IMR-90 (cell line): ENCODE results near the gene KRT6C. TPM values are rescaled to one million over a fixed set of nuclear protein-coding genes. Genes with fewer than 3 reads are reported as not detected.

ENCODE experiments used
- ATAC-seq: fragments of 200-7000 bp; cut with Tn5 transposase; 2 replicates; pipeline ENCODE4 v1.9.1; 2020; ENCODE audit warnings: low read depth, mild to moderate bottlenecking, moderate library complexity
- BruUV-seq: library from RNA; stranded (reverse); fragments of 400-500 nt; replicated peaks from 2 replicates; lab custom pipeline; 2021; lab: Mats Ljungman, UMichigan
- CTCF ChIA-PET: fragments of 300-600 bp; formaldehyde crosslinking; extraction: SDS; loops from one replicate; lab custom pipeline; 2021; ENCODE audit warnings: antibody characterized with exemption; lab: Yijun Ruan, JAX
- POLR2A ChIA-PET: fragments of 300-600 bp; sonication (Branson Sonifier 250); formaldehyde crosslinking; loops from one replicate; lab custom pipeline; 2022; ENCODE audit warnings: antibody characterized with exemption; ENCODE audit not compliant: unreplicated experiment; lab: Charles Lee
- DNase-seq: peaks from one replicate; pipeline ENCODE4 v3.0.0; 2013
- H2AFZ ChIP-seq: replicated peaks from 2 replicates; pipeline ENCODE3; 2013; ENCODE audit warnings: low read length, mild to moderate bottlenecking; ENCODE audit not compliant: poor library complexity
- H2AK5ac ChIP-seq: 2 replicates; pipeline ENCODE4 v1.6.1; 2013; ENCODE audit warnings: low read depth, low read length, inconsistent platforms
- H2AK9ac ChIP-seq: replicated peaks from 2 replicates; pipeline ENCODE3; 2013; ENCODE audit warnings: mild to moderate bottlenecking, low read depth, low read length, moderate library complexity; ENCODE audit not compliant: poor library complexity
- H2BK120ac ChIP-seq: 2 replicates; pipeline ENCODE4 v1.6.1; 2013; ENCODE audit warnings: low read depth, low read length, inconsistent platforms
- H2BK15ac ChIP-seq: 3 replicates; pipeline ENCODE4 v1.6.1; 2013; ENCODE audit warnings: low read depth, low read length, inconsistent platforms
- H2BK20ac ChIP-seq: 2 replicates; pipeline ENCODE4 v1.6.1; 2013; ENCODE audit warnings: low read depth, mild to moderate bottlenecking, inconsistent platforms, low read length, moderate library complexity
- H2BK5ac ChIP-seq: 2 replicates; pipeline ENCODE4 v1.6.1; 2013; ENCODE audit warnings: mild to moderate bottlenecking, low read depth, low read length, inconsistent platforms; ENCODE audit not compliant: poor library complexity, severe bottlenecking
- H3K14ac ChIP-seq: replicated peaks from 2 replicates; pipeline ENCODE4 v1.6.1; 2013; ENCODE audit warnings: low read depth, low read length, inconsistent platforms
- H3K18ac ChIP-seq: 2 replicates; pipeline ENCODE4 v1.6.1; 2013; ENCODE audit warnings: low read depth, low read length, control low read depth
- H3K23ac ChIP-seq: 2 replicates; pipeline ENCODE4 v1.6.1; 2013; ENCODE audit warnings: low read depth, low read length, inconsistent platforms
- H3K27ac ChIP-seq: 2 replicates; pipeline ENCODE4 v1.5.1; 2013; ENCODE audit warnings: mild to moderate bottlenecking, control low read depth, low read length; ENCODE audit not compliant: insufficient read depth
- H3K27me3 ChIP-seq: 2 replicates; pipeline ENCODE4 v1.6.1; 2013; ENCODE audit warnings: low read length; ENCODE audit not compliant: control insufficient read depth, insufficient read depth
- H3K36me3 ChIP-seq: 2 replicates; pipeline ENCODE4 v1.6.1; 2013; ENCODE audit warnings: low read length, mixed read lengths; ENCODE audit not compliant: control insufficient read depth, insufficient read depth
- H3K4ac ChIP-seq: 2 replicates; pipeline ENCODE4 v1.6.1; 2013; ENCODE audit warnings: low read depth, low read length, inconsistent platforms
- H3K4me1 ChIP-seq: 2 replicates; pipeline ENCODE4 v1.6.1; 2013; ENCODE audit warnings: low read length, mixed read lengths; ENCODE audit not compliant: control insufficient read depth, insufficient read depth
- H3K4me2 ChIP-seq: 2 replicates; pipeline ENCODE4 v1.6.1; 2013; ENCODE audit warnings: low read depth, mild to moderate bottlenecking, control low read depth, low read length, moderate library complexity
- H3K4me3 ChIP-seq: 2 replicates; pipeline ENCODE4 v1.5.1; 2013; ENCODE audit warnings: low read depth, mild to moderate bottlenecking, control low read depth, low read length, moderate library complexity; ENCODE audit not compliant: insufficient read depth
- H3K56ac ChIP-seq: 2 replicates; pipeline ENCODE4 v1.6.1; 2013; ENCODE audit warnings: low read length, inconsistent platforms; ENCODE audit not compliant: insufficient read depth; ENCODE audit errors: extremely low read depth
- H3K79me1 ChIP-seq, 2 experiments: 2 replicates each; pipeline ENCODE4 v1.6.1; 2013; ENCODE audit warnings: low read length in 2 of 2, inconsistent platforms in 1 of 2, low read depth in 1 of 2
- H3K9ac ChIP-seq: 2 replicates; pipeline ENCODE4 v1.6.1; 2013; ENCODE audit warnings: low read depth, low read length, control low read depth
- H3K9me1 ChIP-seq: 2 replicates; pipeline ENCODE4 v1.6.1; 2013; ENCODE audit warnings: low read length, inconsistent platforms; ENCODE audit not compliant: insufficient read depth
- H3K9me3 ChIP-seq: 2 replicates; pipeline ENCODE4 v1.6.1; 2013; ENCODE audit warnings: low read length; ENCODE audit not compliant: control insufficient read depth, insufficient read depth
- H4K20me1 ChIP-seq: 2 replicates; pipeline ENCODE4 v1.6.1; 2013; ENCODE audit warnings: low read length, inconsistent platforms; ENCODE audit not compliant: insufficient read depth
- H4K5ac ChIP-seq: 2 replicates; pipeline ENCODE4 v1.6.1; 2013; ENCODE audit warnings: mild to moderate bottlenecking, low read depth, low read length, control low read depth
- H4K8ac ChIP-seq, 2 experiments: 2 replicates each; pipeline ENCODE4 v1.6.1; 2013; ENCODE audit warnings: low read depth in 2 of 2, low read length in 2 of 2, control low read depth in 1 of 2, inconsistent platforms in 1 of 2
- H4K91ac ChIP-seq: 2 replicates; pipeline ENCODE4 v1.6.1; 2013; ENCODE audit warnings: low read depth, low read length, inconsistent platforms; ENCODE audit not compliant: insufficient read depth
- BHLHE40 ChIP-seq: fragments of 150-350 bp; IDR thresholded peaks from 2 replicates; pipeline ENCODE4 v1.6.1; 2016; ENCODE audit warnings: mild to moderate bottlenecking, low read depth, low read length
- CEBPB ChIP-seq: IDR thresholded peaks from 2 replicates; pipeline ENCODE4 v1.6.1; 2012; ENCODE audit warnings: low read depth, low read length, improper control_type of control experiment
- CHD1 ChIP-seq: IDR thresholded peaks from 2 replicates; pipeline ENCODE4 v1.6.1; 2012; ENCODE audit warnings: low read depth, low read length, improper control_type of control experiment
- FOS ChIP-seq: fragments of 150-350 bp; IDR thresholded peaks from 2 replicates; pipeline ENCODE4 v1.6.1; 2016; ENCODE audit warnings: low read depth, low read length
- MAFK ChIP-seq: IDR thresholded peaks from 2 replicates; pipeline ENCODE4 v1.6.1; 2012; ENCODE audit warnings: low read depth, low read length, improper control_type of control experiment
- MAZ ChIP-seq: IDR thresholded peaks from 2 replicates; pipeline ENCODE4 v1.6.1; 2012; ENCODE audit warnings: low read depth, mild to moderate bottlenecking, low read length, improper control_type of control experiment, moderate library complexity, borderline replicate concordance
- MXI1 ChIP-seq: IDR thresholded peaks from 2 replicates; pipeline ENCODE4 v1.6.1; 2012; ENCODE audit warnings: low read depth, mild to moderate bottlenecking, low read length, moderate library complexity, borderline replicate concordance
- NFE2L2 ChIP-seq: fragments of 150-350 bp; IDR thresholded peaks from 2 replicates; pipeline ENCODE4 v1.6.1; 2016; ENCODE audit warnings: low read depth, mild to moderate bottlenecking, low read length
- POLR2A ChIP-seq: IDR thresholded peaks from 2 replicates; pipeline ENCODE4 v1.6.1; 2012; ENCODE audit warnings: mild to moderate bottlenecking, low read depth, low read length
- SMC3 ChIP-seq: fragments of 150-350 bp; IDR thresholded peaks from 2 replicates; pipeline ENCODE4 v1.6.1; 2016; ENCODE audit warnings: low read depth, mild to moderate bottlenecking, antibody characterized with exemption, low read length, moderate library complexity
- WGBS, 2 experiments: methylation state at CpG; one replicate each; pipeline versions ENCODE4 v1.1.5 to v1.1.7; 2013; ENCODE audit warnings: missing lambda C conversion rate in 2 of 2; ENCODE audit not compliant: insufficient read length in 1 of 2; ENCODE audit errors: extremely low coverage in 2 of 2; 5-methylcytosine and 5-hydroxymethylcytosine counted together
- dilution Hi-C: fragments of 300-500 bp; cut with HindIII; formaldehyde crosslinking; loops from one replicate; pipeline ENCODE4 v1.14.3; 2018; ENCODE audit warnings: low sequenced_read_pairs; ENCODE audit not compliant: unreplicated experiment
- in situ Hi-C: fragments of 300-500 bp; cut with MboI; formaldehyde crosslinking; loops from 3 replicates; pipeline ENCODE4 v1.14.3; 2019; ENCODE audit warnings: low sequenced_read_pairs, inconsistent platforms, mixed read lengths
- intact Hi-C: fragments of 100-400 bp; cut with micrococcal nuclease; formaldehyde crosslinking; loops from 2 replicates; pipeline ENCODE4 v1.10.0; 2022
- polyA plus RNA-seq, 3 experiments: library from polyadenylated mRNA; depleted of rRNA; stranded (reverse); fragments of >200 nt; gene quantifications; 2 replicates each; pipeline ENCODE4 v1.2.3, GENCODE V29; 2012; ENCODE audit warnings: low replicate concordance in 1 of 3
- total RNA-seq: library from RNA; depleted of rRNA; stranded (reverse); fragments of >200 nt; gene quantifications from 2 replicates; pipeline ENCODE4 v1.2.3, GENCODE V29; 2012
- TF ChIP-seq, protein P1 (sequence below): conservative IDR thresholded peaks from 2 replicates; pipeline ENCODE4 v1.5.1; 2012; ENCODE audit warnings: mild to moderate bottlenecking, low read depth, low read length, improper control_type of control experiment
- TF ChIP-seq, protein P2 (sequence below): fragments of 150-350 bp; IDR thresholded peaks from 2 replicates; pipeline ENCODE4 v1.6.1; 2017; ENCODE audit warnings: mild to moderate bottlenecking, antibody characterized with exemption, low read length, low read depth

Gene KRT6C
- total and polyA plus RNA-seq, 2 of the 4 experiments (the other 2 are of a cell fraction) = not detected

DNA sequence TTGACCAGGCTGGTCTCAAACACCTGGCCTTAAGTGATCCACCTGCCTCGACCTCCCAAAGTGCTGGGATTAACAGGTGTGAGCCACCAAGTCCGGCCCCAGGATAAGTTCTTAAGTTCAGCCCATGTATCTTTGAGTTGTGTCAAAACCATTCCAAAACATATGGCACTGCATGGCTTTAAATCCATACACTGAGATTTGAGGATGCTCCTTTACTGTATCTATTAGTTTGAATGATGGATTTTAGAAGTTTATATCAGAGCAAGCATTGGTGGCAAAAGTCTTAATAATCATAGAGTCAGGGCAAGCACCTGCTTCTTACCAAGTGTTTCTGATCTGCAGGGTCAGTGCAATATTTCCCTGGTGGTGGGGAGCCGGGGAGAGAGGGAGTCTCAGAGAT is 27.7 kb downstream of the KRT6C start:
- DNase-seq (no peak), ATAC-seq (no peak)
- Histone ChIP-seq H3K4ac (no peak overlapping the region), H3K9me3 (no peaks in the 10 kb centered on the region), H2BK5ac (no peak overlapping the region), H4K20me1 (no peaks in the 10 kb centered on the region), H3K23ac (no peak overlapping the region), H2BK15ac (no peak overlapping the region), H3K56ac (no peak overlapping the region), H3K27me3 (peaks cover 10% of the 10 kb centered on the region), H3K27ac (no peak overlapping the region), H2BK120ac (no peak overlapping the region), H3K36me3 (no peaks in the 10 kb centered on the region), H4K8ac (no peak overlapping the region), H3K4me1 (no peaks in the 10 kb centered on the region; the same call in 1 of the 2 replicates), H3K9ac (no peak overlapping the region), H3K14ac (no peak overlapping the region), H4K91ac (no peak overlapping the region), H3K9me1 (no peaks in the 10 kb centered on the region), H2BK20ac (no peak overlapping the region), H2AK9ac (no peak overlapping the region), H2AFZ (no peak overlapping the region), H3K18ac (no peak overlapping the region), H2AK5ac (no peak overlapping the region), H3K79me1 (no peaks in the 10 kb centered on the region), H4K5ac (no peak overlapping the region), H3K4me2 (no peak overlapping the region), H3K4me3 (no peak overlapping the region)
- 67% methylated on average over 1 of the region's 3 CpGs; no CpG with 5 or more reads in 1 of the 2 experiments for WGBS, 2 experiments
- CTCF ChIA-PET = no interaction called here
- dilution Hi-C loops (no loop called here), intact Hi-C loops (no loop called here), in situ Hi-C loops (no loop called here)
- no peak for TF ChIP-seq CHD1
- TF ChIP-seq, protein P1, sequence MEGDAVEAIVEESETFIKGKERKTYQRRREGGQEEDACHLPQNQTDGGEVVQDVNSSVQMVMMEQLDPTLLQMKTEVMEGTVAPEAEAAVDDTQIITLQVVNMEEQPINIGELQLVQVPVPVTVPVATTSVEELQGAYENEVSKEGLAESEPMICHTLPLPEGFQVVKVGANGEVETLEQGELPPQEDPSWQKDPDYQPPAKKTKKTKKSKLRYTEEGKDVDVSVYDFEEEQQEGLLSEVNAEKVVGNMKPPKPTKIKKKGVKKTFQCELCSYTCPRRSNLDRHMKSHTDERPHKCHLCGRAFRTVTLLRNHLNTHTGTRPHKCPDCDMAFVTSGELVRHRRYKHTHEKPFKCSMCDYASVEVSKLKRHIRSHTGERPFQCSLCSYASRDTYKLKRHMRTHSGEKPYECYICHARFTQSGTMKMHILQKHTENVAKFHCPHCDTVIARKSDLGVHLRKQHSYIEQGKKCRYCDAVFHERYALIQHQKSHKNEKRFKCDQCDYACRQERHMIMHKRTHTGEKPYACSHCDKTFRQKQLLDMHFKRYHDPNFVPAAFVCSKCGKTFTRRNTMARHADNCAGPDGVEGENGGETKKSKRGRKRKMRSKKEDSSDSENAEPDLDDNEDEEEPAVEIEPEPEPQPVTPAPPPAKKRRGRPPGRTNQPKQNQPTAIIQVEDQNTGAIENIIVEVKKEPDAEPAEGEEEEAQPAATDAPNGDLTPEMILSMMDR = no peak
- TF ChIP-seq MAFK = no peak
- no peak for TF ChIP-seq NFE2L2
- no peak for TF ChIP-seq SMC3
- TF ChIP-seq BHLHE40 = no peak
- no peak for TF ChIP-seq FOS
- no peak for TF ChIP-seq MAZ
- TF ChIP-seq, protein P2, sequence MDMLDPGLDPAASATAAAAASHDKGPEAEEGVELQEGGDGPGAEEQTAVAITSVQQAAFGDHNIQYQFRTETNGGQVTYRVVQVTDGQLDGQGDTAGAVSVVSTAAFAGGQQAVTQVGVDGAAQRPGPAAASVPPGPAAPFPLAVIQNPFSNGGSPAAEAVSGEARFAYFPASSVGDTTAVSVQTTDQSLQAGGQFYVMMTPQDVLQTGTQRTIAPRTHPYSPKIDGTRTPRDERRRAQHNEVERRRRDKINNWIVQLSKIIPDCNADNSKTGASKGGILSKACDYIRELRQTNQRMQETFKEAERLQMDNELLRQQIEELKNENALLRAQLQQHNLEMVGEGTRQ = no peak
- TF ChIP-seq MXI1 = no peak
- TF ChIP-seq POLR2A = no peak
- TF ChIP-seq CEBPB = no peak
- BruUV-seq = no TSS peak
- POLR2A ChIA-PET = no interaction called here
